Bone marrow (tissue), 2 donors: Measurements from ENCODE around the gene C22orf31.
"Not testable (repeated sequence)": the region's sequence is repeated elsewhere in the genome, so short reads cannot be mapped to it uniquely, and the experiment has no call there.

Source experiments
- DNase-seq, 2 donors: peaks; one replicate each; lab custom pipeline; 2025; lab: John Stamatoyannopoulos, UW

Gene C22orf31

DNA sequence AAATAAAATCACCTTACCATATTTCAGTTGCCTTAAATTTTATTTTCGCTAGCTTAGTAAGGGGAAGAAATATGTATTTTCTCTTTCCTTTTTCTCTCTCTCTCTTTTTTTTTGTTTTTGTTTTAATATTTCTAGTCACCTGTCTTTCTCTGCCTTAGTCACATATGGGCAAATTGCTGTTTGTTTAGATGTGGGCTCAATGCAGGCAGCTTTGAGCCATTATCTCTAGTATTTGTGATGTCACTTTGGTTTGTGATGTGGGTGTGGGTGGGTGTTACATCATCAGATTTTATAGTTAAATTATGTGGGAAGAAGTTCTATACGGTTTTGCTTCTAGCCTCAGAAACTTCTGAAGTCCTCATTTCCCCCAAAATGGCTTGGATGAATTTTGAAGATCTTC lies at the start of gene C22orf31:
C22orf31 (minus strand) TSS at position 59 of the 400 bp plus-strand sequence; CDS start at position 20, 39 bp downstream.
- no peak for DNase-seq

DNA sequence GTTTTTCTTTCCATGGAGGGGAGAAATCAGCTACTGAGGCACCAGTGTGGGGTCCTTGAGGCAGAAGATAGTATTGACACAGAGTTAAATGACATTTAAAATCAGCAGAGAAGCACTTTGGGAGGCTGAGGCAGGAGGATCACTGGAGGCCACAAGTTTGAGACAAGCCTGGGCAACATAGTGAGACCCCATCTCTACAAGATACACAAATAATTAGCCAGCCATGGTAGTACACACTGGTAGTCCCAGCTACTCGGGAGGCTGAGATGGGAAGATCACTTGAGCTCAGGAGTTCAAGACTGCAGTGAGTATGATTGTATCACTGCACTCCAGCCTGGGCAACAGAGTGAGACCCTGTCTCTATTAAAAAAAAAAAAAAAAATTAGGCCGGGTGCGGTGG lies 49.3 kb upstream of the C22orf31 start:
- no peak for DNase-seq

DNA sequence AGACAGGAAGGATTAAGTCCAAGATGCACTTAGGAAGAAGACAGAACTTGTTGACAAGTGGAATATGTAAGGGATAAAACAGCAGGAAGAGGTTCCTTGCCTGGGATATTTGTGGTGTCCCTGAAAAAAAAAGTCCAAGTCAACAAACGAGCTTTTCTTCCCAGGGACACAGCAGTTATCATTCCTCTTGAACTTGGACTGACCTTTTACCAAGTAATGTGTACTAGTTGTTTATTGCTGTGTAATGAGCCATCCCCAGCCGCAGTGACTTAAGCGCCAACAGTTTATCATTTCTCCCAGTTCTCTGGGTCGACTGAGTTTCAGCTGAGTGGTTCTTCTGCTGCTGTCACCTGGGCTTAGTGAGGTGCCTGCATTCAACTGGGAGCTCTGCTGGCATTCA lies 48.2 kb upstream of the C22orf31 start:
- no peak for DNase-seq

DNA sequence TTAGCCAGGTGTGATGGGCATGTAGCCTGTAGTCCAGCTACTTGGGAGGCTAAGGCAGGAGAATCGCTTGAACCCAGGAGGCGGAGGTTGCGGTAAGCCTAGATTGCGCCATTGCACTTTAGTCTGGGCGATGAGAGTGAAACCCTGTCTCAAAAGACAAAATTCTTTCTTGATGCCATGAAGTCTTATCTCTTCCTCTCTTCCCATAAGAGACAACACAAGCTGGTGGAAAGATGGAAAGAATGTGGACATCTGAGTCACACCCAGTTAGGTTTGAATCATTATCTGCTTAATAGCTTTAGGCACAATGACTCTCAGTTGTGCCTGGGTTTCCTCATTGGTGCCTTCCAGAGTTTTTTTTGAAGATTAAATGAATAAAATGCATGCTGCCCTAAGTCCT lies 46.5 kb upstream of the C22orf31 start:
- no peak for DNase-seq

DNA sequence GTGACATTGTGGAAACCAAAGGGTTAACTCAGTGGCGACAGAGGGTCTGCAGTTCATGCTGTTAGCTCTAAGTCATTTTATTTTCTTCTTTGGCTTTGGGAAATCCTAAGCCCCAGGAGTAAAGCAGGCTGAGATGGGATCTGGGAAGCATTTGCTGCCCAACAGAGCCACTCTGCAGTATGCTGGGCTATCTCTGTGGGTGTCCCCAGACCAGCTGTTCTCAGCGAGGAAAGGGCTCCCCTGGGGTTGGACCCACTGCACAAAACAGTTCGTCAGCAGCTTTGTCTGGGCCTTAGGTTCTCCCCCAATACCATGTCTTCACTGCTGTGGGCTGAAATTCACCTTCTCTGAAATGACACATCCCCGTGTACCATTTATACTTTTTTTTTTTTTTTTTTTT lies 45.2 kb upstream of the C22orf31 start:
- no peak for DNase-seq

DNA sequence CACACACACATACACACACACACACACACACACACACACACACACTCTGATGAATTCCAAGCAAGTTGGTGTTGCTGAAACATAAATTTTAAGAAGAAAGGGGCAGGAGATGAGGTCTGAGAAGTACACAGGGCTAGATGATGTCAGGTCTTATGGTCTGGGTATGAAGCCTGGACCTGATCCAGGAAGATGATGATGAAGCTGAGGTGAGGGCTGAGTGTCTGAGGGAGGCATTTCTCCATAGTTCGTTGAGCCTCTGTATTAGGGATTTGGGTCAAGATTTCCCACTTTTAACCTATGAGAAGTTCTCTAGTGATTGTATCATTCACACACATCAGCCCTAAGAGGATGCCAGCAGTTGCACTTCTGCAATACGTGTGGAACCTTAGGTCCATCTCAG lies 43.8 kb upstream of the C22orf31 start:
- no peak for DNase-seq

DNA sequence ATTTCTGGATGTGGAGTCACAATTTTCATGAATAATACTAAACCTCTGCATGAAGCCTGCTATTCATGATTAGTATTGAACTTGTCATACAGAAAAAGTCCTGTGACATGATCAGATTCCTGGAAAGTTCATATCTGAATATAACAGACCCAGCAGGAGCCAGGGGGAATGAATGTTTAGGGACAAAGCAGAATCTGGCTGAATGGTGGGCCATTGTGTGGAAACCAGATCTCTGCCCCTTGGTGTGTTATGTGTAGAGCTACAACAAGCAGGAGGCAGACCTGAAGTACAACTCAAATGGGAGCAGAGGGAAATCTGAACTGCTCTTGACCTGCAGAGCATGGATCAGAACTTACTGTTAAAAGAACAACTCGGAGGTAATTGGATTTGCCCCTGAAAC lies 41.5 kb upstream of the C22orf31 start:
- no peak for DNase-seq

DNA sequence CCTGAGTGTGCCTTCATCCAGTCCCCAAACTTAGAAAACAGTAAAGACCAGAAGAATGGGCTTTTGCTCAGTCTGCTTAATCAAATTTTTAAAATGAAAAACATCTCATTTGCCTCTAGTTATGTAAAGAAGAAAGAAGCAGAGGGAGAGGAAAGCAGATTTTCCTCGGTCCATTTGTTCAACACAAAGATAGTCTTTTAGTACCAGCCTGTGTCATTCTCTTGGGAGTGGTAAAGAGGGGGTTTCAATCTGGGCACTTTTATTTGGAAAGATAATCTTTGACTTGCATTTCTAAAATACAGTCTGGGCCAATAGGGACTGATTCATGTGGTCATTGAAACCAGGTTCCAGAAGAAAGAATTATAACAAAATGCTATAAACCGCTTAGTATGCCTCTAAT lies 40.7 kb upstream of the C22orf31 start:
- DNase-seq = no peak

DNA sequence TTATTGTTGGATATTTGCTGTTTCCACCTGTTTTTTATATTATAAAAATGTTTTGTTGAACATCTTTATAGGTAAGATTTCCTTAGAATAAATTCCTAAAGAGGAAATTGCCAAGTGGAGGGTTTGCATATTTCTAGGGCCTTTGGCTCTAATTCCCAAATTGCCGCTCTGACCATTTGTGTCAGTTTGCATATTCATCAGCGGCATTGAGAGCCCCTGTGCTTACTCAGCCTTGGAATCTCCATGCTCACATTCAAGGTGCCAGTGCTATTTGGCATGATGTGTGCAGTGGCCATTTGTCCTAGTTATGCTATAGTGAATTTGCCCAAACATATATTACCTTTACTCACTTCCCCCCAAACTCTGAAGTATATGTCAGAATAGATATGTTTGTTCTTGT lies 36.7 kb upstream of the C22orf31 start:
- DNase-seq = no peak

DNA sequence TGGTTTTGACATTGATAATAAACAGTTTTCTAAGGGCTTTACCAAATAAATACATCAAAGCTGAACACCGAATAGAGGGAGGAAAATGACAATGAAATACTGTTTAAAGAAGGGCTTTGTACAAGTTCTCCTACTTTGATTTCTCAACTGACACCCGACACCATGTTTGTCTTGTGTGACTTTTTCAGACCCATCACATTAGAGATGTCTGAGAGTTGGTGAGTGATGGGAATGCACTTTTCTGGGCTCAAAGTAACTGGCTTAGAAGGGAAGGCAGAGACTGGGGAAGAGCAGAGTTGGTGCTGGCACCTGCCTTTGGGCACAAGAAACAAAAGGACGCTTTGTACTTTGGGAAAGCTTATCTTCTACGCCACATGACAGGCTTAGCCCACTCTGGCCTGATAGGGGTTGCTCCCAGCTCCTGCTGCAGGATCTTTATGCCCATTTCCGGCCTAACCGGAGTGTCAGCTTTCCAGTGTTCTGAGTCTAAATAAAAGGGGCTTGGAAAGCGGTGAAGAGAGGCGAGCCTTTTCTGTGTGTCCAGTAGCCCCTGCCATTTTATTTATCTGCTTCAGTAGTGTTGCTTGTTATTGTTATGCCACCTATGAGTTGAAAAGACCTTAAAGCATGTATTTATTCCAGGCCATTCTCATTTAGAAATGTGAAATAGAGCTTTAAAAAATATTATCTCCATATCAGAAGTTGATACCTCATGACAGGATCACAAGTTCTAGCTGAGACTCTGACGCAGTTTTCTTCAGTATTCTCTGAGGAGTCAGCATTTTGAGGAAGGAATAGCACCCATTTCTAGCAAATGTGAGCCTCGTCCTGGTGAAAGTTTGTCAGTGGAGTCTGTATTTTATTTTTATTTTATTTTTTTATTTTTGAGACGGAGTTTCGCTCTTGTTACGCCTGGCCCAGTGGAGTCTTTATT lies 35.4 kb upstream of the C22orf31 start:
- DNase-seq = no peak

DNA sequence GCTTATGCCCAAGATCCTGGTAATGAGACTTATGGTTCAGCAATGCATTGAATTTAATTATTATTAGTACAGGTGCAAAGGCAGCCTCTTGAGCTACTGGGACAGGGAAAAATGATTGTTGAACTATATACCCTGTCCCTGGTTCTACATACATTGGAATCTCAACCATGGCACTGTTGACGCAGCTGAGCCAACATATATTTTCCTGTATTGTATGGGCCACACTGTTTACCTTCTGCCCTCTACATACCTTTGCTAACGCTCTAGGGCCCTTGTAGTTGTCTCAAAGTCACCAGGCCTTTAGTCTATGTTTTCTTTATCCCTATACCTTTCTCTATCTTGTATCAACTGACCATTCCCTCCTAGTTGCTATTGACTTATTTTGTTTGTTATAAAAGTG lies 33.8 kb upstream of the C22orf31 start:
- DNase-seq = no peak

DNA sequence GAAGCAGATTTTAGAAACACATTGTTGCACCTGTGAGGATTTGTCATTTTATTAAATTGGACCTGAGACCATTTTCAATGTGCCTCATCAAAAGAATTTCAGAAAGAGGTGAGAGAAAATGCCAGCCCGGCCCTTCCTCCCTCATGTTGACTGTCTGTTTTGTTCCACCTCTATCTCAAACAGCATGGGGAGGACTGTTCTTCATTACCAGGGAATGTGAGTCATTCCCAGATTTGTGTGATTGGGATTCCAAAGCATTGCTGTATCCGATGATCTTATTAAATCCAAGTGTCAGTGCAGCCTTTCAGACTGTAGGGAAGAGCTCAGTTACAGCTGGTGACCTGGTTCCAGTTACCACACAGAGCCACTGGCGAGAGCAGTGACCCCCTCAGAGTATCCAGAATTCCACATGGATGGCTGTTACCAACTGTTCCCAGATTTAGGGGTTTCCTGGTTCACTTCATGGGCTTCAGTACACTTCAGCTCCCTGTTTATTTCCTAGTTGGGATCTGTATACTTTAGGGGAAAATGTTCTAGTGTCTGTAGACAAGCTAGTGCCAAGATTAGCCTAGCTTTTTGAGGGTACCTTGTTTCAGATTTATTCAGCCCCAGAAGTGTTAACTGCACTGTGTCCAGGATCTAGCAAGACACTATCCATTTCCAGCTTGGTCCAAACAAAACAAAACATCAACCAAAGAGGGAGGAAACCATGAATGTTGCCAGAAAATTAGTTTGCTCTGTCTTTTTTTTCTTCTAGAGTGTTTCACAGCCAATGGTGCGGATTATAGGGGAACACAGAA lies 32.1 kb upstream of the C22orf31 start:
- DNase-seq = no peak

DNA sequence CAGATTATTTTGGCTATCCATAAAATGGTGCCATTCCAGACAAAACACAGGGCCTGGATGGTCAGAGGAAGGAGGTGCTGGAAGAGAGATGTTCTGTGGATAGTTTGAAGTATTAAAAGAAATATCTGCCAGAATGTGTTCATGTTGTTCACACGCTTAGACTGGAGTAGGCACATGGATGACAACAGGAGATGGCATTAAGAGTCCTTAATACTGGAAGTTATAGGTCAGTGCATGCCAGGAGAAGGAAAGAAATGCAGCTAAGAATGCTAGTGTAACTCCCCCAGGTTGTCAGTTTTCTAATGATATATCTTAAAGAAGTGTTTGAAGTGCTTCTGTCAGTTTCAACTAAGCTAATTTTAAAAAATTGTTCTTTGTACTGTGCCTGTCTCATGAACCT lies 31.4 kb upstream of the C22orf31 start:
- DNase-seq = no peak

DNA sequence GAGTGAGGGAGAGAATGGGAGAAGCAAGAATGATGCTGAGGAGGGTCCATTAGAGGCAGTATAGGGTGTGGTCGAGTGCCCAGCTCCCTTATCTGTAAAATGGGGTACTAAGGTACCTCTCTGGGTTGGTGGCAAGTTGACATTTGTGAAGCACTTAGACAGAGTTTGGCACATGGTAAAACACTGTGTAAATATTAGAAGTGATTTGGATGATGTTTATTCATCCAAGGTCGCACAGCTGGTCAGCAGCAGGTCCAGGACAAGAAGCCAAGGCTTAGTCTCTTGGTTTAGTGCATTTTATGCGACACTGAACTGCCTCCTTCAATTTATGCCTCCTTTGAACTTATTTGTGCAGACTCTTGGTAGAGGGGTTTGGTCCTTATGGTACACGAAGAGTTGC lies 30.6 kb upstream of the C22orf31 start:
- DNase-seq = no peak

DNA sequence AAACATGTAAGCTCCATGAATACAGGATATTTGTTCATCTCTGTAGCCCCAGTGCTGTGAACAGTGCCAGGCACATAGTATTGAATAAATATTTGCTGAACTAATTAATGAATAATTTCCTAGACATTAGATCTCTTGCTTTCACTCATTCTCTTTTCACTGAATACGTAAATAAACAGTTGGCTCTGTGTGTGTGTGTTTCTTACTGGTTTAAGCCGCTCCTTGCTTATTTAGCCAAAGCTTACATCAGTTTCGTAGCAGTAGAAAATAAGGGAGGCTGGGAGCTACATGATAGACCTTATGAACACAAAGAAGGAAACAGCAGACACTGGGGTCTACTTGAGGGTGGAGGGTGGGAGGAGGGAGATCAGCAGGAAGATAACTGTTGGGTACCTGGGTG lies 28.4 kb upstream of the C22orf31 start:
- no peak for DNase-seq

DNA sequence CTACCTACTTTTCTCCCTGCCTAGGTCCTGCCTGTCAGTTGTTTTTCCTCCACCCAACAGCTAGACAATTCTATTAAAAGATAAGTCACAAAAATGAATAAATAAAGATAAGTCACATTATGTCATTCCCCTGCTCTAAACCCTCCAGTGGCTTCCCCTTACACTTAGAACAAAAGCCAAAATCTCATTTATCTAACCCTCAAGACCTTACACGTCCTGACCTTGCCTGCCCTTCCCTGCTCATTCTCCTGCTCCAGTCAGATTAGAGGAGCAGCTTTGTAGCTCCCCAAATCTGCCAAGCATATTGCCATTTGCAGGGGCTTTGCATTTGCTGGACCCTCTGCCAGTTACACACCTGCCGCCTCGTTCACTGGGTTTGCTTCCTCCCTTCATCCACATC lies 27.9 kb upstream of the C22orf31 start:
- no peak for DNase-seq

DNA sequence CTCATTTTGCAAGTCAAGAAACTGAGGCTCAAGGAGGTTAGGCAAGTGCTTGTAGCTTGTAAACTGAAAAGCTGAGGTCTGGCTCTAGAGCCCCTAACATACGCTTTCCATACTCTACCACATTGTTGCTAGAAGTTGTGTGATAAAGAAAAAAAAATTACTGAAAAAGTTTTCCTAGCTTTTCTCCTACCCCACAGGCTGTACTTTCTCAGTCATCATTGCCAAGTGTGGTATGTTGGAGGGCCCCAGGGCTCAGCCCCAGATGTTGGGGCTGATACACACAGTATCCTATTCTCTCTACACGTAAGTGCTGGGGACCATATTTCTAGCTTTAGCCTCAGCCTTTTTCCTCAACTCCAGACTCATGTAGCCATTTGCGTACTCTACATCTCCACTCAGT lies 27.2 kb upstream of the C22orf31 start:
- no peak for DNase-seq

DNA sequence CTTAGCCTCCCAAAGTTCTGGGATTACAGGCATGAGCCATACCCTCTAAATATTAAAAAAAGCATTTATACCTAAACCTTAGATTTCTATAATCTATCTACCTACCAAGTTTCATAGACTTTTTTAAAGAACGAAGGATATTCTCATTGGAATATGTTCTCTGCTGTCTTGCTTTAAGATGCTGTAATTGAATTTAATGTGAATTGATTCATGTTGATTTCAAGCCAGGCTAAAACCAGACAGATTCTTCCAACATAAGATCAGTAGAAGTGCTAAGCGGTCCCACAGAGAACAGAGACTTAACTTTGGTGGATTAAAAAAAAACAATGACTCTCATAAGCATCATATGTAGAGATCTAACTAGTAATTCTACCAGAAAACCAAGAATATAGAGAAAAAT lies 25.4 kb upstream of the C22orf31 start:
- DNase-seq = no peak

DNA sequence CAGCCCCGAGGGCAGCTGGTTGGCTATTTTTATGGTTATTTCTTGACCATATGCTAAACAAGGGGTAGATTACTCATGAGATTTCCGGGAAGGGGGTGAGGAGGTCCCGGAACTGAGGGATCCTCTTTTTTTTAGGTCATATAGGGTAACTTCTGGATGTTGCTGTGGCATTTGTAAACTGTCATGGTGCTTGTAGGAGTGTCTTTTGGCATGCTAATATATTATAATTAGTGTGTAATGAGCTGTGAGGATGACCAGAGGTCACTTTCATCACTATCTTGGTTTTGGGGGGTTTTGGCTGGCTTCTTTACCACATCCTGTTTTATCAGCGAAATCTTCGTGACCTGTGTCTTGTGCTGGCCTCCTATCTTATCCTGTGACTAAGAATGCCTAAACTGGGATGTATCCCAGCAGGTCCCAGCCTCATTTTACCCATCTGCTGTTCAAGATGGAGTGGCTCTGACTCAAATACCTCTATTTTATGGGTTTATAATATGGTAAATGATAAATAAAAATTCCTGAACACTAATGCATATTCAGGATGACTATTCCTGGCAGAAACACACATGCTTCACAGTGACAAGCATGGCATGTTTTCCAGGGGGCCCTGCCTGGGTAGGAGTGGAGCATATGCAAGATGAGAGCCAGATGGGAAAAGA lies 22.4 kb upstream of the C22orf31 start:
- no peak for DNase-seq

DNA sequence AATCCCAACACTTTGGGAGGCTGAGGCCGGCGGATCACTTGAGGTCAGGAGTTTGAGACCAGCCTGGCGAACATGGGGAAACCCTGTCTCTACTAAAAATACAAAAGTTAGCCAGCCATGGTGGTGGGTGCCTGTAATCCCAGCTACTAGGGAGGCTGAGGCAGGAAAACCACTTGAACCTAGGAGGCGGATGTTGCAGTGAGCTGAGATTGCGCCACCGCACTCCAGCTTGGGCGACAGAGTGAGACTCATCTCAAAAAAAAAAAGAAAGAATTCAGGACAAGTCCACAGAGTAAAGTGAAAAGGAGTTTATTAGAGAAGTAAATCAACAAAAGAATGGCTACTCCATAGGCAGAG lies 21.9 kb upstream of the C22orf31 start:
- DNase-seq = not testable (repeated sequence)

DNA sequence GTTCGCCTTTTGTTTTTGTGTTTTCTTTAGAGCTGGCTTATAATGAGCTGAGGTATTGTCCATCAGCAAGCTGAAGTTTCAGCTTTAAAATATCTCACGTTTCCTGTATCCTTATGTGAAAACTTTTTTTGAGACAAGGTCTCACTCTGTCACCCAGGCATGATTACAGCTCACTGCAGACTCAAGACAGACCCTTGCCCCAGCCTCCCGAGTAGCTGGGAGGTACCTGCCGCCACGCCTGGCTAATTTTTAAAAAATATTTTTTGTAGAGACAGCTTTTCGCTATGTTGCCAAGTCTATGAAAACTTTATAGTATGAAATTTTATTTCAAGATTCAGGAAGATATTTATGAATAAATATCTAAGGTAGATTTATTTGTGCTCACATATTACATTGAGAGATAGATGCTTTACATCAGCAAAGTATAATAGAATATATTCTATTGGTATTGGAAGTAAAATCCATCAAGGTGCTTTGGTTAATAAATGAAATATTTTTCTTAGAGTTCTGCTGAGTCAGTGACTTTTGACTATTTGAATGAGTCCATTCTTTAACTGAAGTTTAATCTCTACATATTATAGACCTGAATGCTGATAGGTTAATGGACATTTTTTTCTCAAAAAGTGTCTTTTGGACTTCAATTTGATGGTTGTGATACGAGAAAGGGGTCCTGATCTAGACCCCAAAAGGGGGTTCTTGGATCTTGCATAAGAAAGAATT lies 21.4 kb upstream of the C22orf31 start:
- DNase-seq = no peak
